Prostate gland (tissue), 2 donors: ENCODE measurements around the gene ACVR1.

Experiments
- CTCF ChIP-seq, 4 experiments: fragments of 200-600 bp in 2 of 4; fragments of 450-650 bp in 2 of 4; sonication (generic) in 2 of 4; IDR thresholded peaks; 1 replicate in 3 of 4; 2 replicates in 1 of 4; pipeline ENCODE4 v1.5.1; 2016 to 2019; ENCODE audit warnings: antibody characterized with exemption in 4 of 4, mild to moderate bottlenecking in 2 of 4, moderate library complexity in 2 of 4
- POLR2A ChIP-seq: fragments of 450-650 bp; IDR thresholded peaks from one replicate; pipeline ENCODE4 v1.6.1; 2016; ENCODE audit warnings: antibody characterized with exemption, mild to moderate bottlenecking
- POLR2AphosphoS5 ChIP-seq: sonication (generic); formaldehyde crosslinking; IDR thresholded peaks from one replicate; pipeline ENCODE4 v1.6.1; 2017; ENCODE audit warnings: antibody characterized with exemption

GRCh38 chr2:157835425-157835824 lies 40.7 kb downstream of the ACVR1 start:
- TF ChIP-seq CTCF (IDR thresholded peaks at IDR 0.05) (no peak), POLR2AphosphoS5 (no peak), POLR2A (no peak)
